Measurements from ENCODE around the gene POLR1B.

POLR1B gene

GRCh38 chr2:112579241-112579640, 37.0 kb downstream of the POLR1B start:
- DNase-seq (ENCODE audit: low read depth, low spot score) = peak; percentile 88
- TF ChIP-seq CTCF (IDR thresholded peaks at IDR 0.05; ENCODE audit: low read depth, low read length) = no peak
- in situ Hi-C loops (cut with HindIII; ENCODE audit: low sequenced_read_pairs) = no loop called here
- no peak overlapping the region for H3K4me3 ChIP-seq (ENCODE audit: low read depth, low read length)

GRCh38 chr2:112580084-112580483, 37.8 kb downstream of the POLR1B start:
- no peak overlapping the region for H3K4me3 ChIP-seq (ENCODE audit: low read depth, low read length)
- in situ Hi-C loops (cut with HindIII; ENCODE audit: low sequenced_read_pairs) = no loop called here
- no peak for TF ChIP-seq CTCF (IDR thresholded peaks at IDR 0.05; ENCODE audit: low read depth, low read length)
- no peak for DNase-seq (ENCODE audit: low read depth, low spot score)

- in situ Hi-C loops (cut with HindIII; ENCODE audit: low sequenced_read_pairs) = no loop called here
- peak; percentile 46 for TF ChIP-seq CTCF (IDR thresholded peaks at IDR 0.05; ENCODE audit: low read depth, low read length)
- no peak overlapping the region for H3K4me3 ChIP-seq (ENCODE audit: low read depth, low read length)
- peak; percentile 74 for DNase-seq (ENCODE audit: low read depth, low spot score)
Observed at GRCh38 chr2:112582314-112582746, 40.1 kb downstream of the POLR1B start.

- DNase-seq (ENCODE audit: low read depth, low spot score) = peak; percentile 10
- no peak for TF ChIP-seq CTCF (IDR thresholded peaks at IDR 0.05; ENCODE audit: low read depth, low read length)
- H3K4me3 ChIP-seq (ENCODE audit: low read depth, low read length) = peak overlapping the region; percentile 79
- in situ Hi-C loops (cut with HindIII; ENCODE audit: low sequenced_read_pairs) = no loop called here
Observed at GRCh38 chr2:112583497-112584133, 41.4 kb downstream of the POLR1B start.

- in situ Hi-C loops (cut with HindIII; ENCODE audit: low sequenced_read_pairs) = no loop called here
- DNase-seq (ENCODE audit: low read depth, low spot score) = peak; percentile 97
- H3K4me3 ChIP-seq (ENCODE audit: low read depth, low read length) = peak within 1 kb of the TSS; percentile 79
- TF ChIP-seq CTCF (IDR thresholded peaks at IDR 0.05; ENCODE audit: low read depth, low read length) = no peak
Observed at GRCh38 chr2:112584134-112584890, 42.0 kb downstream of the POLR1B start, which contains the start of gene CHCHD5. CHCHD5 (plus strand) TSS chr2:112584609; CDS start chr2:112584648, 39 bp downstream.

GRCh38 chr2:112584891-112585250, 42.6 kb downstream of the POLR1B start:
- H3K4me3 ChIP-seq (ENCODE audit: low read depth, low read length) = peak overlapping the region; percentile 79
- in situ Hi-C loops (cut with HindIII; ENCODE audit: low sequenced_read_pairs) = no loop called here
- TF ChIP-seq CTCF (IDR thresholded peaks at IDR 0.05; ENCODE audit: low read depth, low read length) = no peak
- DNase-seq (ENCODE audit: low read depth, low spot score) = peak; percentile 5

Data from astrocyte of the spinal cord (primary cell).